Measurements from ENCODE around the gene RPRD1A.

DNA sequence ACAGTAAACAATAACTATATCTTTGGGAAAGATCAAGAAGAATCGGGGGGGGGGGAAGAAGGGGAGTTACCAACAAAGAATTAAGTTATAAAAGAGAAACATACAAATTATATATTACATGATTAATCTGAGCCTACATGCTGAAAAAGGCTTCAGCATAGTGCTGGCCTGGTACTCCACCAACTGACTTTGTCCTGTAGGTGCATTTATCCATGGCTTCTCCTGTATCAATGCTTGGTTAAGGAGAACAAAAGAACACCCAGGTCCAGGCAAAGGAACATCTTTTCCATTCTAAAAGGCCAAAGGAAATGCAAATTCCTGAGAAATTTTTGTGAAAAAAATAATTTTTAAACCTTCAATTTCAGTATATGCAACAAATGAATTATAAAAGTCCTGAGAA lies 24.2 kb downstream of the RPRD1A start:
- TF ChIP-seq CEBPB (IDR thresholded peaks at IDR 0.05; ENCODE audit: low read depth) (no peak), SIN3A (IDR thresholded peaks at IDR 0.05; ENCODE audit: low read depth) (no peak), ZNF274 (IDR thresholded peaks at IDR 0.05; ENCODE audit: low read depth, low read length) (no peak), EZH2phosphoT487 (IDR thresholded peaks at IDR 0.05; ENCODE audit: borderline replicate concordance) (no peak), POLR2AphosphoS5 (IDR thresholded peaks at IDR 0.05; ENCODE audit: low read depth, low read length) (no peak), POLR2A (IDR thresholded peaks at IDR 0.05; ENCODE audit: borderline replicate concordance, extremely low read depth, insufficient read depth, insufficient read length) (no peak), EZH2 (IDR thresholded peaks at IDR 0.05) (no peak), TCF7L2 (IDR thresholded peaks at IDR 0.05; ENCODE audit: borderline replicate concordance, extremely low read depth, insufficient read depth, insufficient read length) (no peak), JUND (IDR thresholded peaks at IDR 0.05) (no peak)
- TF ChIP-seq, protein P1, sequence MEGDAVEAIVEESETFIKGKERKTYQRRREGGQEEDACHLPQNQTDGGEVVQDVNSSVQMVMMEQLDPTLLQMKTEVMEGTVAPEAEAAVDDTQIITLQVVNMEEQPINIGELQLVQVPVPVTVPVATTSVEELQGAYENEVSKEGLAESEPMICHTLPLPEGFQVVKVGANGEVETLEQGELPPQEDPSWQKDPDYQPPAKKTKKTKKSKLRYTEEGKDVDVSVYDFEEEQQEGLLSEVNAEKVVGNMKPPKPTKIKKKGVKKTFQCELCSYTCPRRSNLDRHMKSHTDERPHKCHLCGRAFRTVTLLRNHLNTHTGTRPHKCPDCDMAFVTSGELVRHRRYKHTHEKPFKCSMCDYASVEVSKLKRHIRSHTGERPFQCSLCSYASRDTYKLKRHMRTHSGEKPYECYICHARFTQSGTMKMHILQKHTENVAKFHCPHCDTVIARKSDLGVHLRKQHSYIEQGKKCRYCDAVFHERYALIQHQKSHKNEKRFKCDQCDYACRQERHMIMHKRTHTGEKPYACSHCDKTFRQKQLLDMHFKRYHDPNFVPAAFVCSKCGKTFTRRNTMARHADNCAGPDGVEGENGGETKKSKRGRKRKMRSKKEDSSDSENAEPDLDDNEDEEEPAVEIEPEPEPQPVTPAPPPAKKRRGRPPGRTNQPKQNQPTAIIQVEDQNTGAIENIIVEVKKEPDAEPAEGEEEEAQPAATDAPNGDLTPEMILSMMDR (IDR thresholded peaks at IDR 0.05 in 2 of 3, conservative IDR thresholded peaks at IDR 0.05 in 1 of 3; ENCODE audit: borderline replicate concordance in 1 of 3, insufficient read depth in 1 of 3, low read depth in 2 of 3, low read length in 2 of 3): no peak
- TF ChIP-seq, protein P2, sequence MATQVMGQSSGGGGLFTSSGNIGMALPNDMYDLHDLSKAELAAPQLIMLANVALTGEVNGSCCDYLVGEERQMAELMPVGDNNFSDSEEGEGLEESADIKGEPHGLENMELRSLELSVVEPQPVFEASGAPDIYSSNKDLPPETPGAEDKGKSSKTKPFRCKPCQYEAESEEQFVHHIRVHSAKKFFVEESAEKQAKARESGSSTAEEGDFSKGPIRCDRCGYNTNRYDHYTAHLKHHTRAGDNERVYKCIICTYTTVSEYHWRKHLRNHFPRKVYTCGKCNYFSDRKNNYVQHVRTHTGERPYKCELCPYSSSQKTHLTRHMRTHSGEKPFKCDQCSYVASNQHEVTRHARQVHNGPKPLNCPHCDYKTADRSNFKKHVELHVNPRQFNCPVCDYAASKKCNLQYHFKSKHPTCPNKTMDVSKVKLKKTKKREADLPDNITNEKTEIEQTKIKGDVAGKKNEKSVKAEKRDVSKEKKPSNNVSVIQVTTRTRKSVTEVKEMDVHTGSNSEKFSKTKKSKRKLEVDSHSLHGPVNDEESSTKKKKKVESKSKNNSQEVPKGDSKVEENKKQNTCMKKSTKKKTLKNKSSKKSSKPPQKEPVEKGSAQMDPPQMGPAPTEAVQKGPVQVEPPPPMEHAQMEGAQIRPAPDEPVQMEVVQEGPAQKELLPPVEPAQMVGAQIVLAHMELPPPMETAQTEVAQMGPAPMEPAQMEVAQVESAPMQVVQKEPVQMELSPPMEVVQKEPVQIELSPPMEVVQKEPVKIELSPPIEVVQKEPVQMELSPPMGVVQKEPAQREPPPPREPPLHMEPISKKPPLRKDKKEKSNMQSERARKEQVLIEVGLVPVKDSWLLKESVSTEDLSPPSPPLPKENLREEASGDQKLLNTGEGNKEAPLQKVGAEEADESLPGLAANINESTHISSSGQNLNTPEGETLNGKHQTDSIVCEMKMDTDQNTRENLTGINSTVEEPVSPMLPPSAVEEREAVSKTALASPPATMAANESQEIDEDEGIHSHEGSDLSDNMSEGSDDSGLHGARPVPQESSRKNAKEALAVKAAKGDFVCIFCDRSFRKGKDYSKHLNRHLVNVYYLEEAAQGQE (IDR thresholded peaks at IDR 0.05; ENCODE audit: low read depth): no peak

Measured in HCT116 (cell line).